ENCODE measurements around the gene IKBKE.

GRCh38 chr1:206477110-206477509, 6.8 kb downstream of the IKBKE start:
- no peak for TF ChIP-seq GATA2 (IDR thresholded peaks at IDR 0.05; ENCODE audit: low read depth, low read length)
- no peak for TF ChIP-seq GATA3 (IDR thresholded peaks at IDR 0.05; ENCODE audit: low read depth, low read length)
